Ascending aorta (tissue), 2 donors: ENCODE data around the gene WDR4. TPM values are rescaled to one million over a fixed set of nuclear protein-coding genes. Genes with fewer than 3 reads are reported as not detected.
A peak's percentile ranks its signal among the peaks of the same experiment; 100 is the strongest.
"Not testable (repeated sequence)": the region's sequence is repeated elsewhere in the genome, so short reads cannot be mapped to it uniquely, and the experiment has no call there.

Source experiments
- DNase-seq, 2 donors: peaks; one replicate each; pipeline ENCODE4 v3.0.0-alpha.2; 2019; ENCODE audit warnings: low spot score in 2 of 2
- H3K27ac ChIP-seq, 2 donors: fragments of 200-600 bp; sonication (generic); one replicate each; pipeline ENCODE4 v1.5.1; 2016 to 2017; ENCODE audit warnings: mild to moderate bottlenecking in 1 of 2
- H3K27me3 ChIP-seq: fragments of 200-600 bp; sonication (generic); one replicate; pipeline ENCODE4 v1.5.1; 2017
- H3K36me3 ChIP-seq, 2 donors: fragments of 200-600 bp; sonication (generic); one replicate each; pipeline ENCODE4 v1.5.1; 2016
- H3K4me1 ChIP-seq, 2 donors: fragments of 200-600 bp; sonication (generic); one replicate each; pipeline ENCODE4 v1.5.1; 2016 to 2017; ENCODE audit warnings: mild to moderate bottlenecking in 1 of 2
- H3K4me3 ChIP-seq, 2 donors: fragments of 200-600 bp; sonication (generic); one replicate each; pipeline ENCODE4 v1.5.1; 2016 to 2017; ENCODE audit warnings: mild to moderate bottlenecking in 1 of 2
- H3K9me3 ChIP-seq, 2 donors: fragments of 200-600 bp; sonication (generic); one replicate each; pipeline ENCODE4 v1.5.1; 2016
- intact Hi-C: fragments of 100-400 bp; cut with DNase I; formaldehyde crosslinking; loops from one replicate; pipeline ENCODE4 v1.15.1; 2023
- total RNA-seq: library from RNA; depleted of rRNA; stranded (reverse); fragments of >200 nt; gene quantifications from one replicate; pipeline ENCODE4 v1.1.0, GENCODE V29; 2016
- TF ChIP-seq, protein P1 (sequence below), 3 experiments: fragments of 200-600 bp in 2 of 3; fragments of 450-650 bp in 1 of 3; sonication (generic) in 2 of 3; IDR thresholded peaks; one replicate each; pipeline ENCODE4 v1.5.1; 2016 to 2019; ENCODE audit warnings: antibody characterized with exemption in 3 of 3, mild to moderate bottlenecking in 1 of 3, moderate library complexity in 1 of 3

WDR4 gene
- total RNA-seq, 1 donor from 2014 or later = 51.9 TPM

DNA sequence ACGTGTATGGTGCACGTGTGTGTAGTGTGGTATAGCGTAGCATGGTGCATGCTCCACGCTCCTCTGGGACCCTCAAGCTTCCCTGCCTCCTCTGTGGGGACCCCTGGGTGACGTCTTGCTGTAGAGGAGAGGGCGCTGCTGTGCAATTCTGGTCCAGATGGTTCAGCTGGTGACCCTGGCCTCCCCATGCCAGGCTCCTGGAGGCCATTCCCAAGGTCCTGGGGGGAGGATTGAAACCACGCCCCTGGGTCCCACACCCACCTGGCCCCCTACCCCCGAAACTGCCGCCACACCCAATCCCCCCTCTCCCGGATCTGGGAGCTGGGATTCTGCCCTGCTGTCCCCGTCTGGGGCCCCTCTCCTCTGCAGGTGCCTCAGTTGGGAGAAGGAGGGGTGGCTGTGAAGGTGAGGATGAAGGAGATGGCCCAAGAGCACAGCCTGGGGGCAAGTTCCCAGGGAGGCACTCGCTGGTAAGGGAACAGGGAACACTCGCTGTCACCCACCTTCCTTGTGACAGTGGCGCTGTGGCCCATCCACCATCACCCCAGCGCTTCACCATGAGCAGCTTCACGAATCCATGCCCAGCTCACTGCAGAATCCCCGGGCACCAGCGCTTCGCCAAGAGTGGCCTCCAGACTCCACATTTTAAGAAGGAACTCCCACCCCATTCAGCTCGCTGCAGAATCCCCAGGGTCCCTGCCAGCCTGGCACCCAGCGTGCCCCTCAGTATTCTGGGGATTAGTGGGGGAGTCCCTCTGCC is 38.0 kb downstream of the WDR4 start:
- intact Hi-C loops = no loop called here
- H3K36me3 ChIP-seq = peaks cover 26 to 42% of the 10 kb centered on the region in 2 donors

DNA sequence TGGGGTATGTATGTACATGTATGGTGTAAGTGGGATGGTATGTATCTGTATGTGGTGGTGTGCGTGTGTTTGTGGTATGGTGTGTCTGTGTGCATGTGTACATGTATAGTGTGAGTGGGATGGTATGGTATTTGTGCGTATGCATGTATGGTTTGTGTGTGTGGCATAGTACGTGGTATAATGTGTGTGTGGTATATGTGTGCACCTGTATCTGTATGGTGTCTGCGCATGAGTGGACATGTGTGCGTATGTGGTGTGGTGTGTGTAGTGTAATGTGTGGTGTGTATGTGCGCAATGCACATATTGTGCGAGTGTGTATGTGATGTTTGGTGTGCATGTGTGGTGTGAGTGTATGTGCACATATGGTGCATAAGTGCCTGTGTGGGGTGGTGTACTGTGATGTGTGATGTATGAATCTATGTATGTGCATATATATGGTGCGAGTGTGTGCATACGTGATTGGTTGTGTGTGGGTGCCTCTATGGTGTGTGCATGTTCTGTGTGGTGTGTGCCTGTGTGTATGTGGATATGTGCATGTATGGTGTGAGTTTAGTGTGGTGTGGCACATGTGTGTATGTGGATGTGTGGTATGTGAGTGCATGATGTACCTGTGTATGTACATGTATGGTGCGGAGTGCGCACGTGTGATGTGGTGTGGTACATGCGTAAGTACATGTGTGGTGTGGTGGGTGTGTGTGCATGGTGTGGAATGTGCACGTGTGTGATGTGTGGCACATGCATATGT is 38.8 kb downstream of the WDR4 start:
- H3K4me3 ChIP-seq = no peak overlapping the region
- H3K27me3 ChIP-seq = no peaks in the 10 kb centered on the region
- TF ChIP-seq, protein P1, sequence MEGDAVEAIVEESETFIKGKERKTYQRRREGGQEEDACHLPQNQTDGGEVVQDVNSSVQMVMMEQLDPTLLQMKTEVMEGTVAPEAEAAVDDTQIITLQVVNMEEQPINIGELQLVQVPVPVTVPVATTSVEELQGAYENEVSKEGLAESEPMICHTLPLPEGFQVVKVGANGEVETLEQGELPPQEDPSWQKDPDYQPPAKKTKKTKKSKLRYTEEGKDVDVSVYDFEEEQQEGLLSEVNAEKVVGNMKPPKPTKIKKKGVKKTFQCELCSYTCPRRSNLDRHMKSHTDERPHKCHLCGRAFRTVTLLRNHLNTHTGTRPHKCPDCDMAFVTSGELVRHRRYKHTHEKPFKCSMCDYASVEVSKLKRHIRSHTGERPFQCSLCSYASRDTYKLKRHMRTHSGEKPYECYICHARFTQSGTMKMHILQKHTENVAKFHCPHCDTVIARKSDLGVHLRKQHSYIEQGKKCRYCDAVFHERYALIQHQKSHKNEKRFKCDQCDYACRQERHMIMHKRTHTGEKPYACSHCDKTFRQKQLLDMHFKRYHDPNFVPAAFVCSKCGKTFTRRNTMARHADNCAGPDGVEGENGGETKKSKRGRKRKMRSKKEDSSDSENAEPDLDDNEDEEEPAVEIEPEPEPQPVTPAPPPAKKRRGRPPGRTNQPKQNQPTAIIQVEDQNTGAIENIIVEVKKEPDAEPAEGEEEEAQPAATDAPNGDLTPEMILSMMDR (IDR thresholded peaks at IDR 0.05) = no peak
- intact Hi-C loops = no loop called here
- peaks cover 26 to 37% of the 10 kb centered on the region in 2 donors for H3K36me3 ChIP-seq
- H3K4me1 ChIP-seq = peaks cover 0 to 4% of the 10 kb centered on the region in 2 donors
- no peak overlapping the region for H3K27ac ChIP-seq
- DNase-seq = peak in 1 of 2 donors; percentile 24
- no peaks in the 10 kb centered on the region for H3K9me3 ChIP-seq

More for the DNA sequence above, 38.0 kb downstream of the WDR4 start:
- no peak overlapping the region for H3K4me3 ChIP-seq
- H3K4me1 ChIP-seq = peaks cover 0 to 4% of the 10 kb centered on the region in 2 donors
- H3K27me3 ChIP-seq = no peaks in the 10 kb centered on the region
- DNase-seq = peak in 1 of 2 donors; percentile 46
- no peaks in the 10 kb centered on the region for H3K9me3 ChIP-seq
- TF ChIP-seq, protein P1 (IDR thresholded peaks at IDR 0.05) = no peak
- no peak overlapping the region for H3K27ac ChIP-seq

DNA sequence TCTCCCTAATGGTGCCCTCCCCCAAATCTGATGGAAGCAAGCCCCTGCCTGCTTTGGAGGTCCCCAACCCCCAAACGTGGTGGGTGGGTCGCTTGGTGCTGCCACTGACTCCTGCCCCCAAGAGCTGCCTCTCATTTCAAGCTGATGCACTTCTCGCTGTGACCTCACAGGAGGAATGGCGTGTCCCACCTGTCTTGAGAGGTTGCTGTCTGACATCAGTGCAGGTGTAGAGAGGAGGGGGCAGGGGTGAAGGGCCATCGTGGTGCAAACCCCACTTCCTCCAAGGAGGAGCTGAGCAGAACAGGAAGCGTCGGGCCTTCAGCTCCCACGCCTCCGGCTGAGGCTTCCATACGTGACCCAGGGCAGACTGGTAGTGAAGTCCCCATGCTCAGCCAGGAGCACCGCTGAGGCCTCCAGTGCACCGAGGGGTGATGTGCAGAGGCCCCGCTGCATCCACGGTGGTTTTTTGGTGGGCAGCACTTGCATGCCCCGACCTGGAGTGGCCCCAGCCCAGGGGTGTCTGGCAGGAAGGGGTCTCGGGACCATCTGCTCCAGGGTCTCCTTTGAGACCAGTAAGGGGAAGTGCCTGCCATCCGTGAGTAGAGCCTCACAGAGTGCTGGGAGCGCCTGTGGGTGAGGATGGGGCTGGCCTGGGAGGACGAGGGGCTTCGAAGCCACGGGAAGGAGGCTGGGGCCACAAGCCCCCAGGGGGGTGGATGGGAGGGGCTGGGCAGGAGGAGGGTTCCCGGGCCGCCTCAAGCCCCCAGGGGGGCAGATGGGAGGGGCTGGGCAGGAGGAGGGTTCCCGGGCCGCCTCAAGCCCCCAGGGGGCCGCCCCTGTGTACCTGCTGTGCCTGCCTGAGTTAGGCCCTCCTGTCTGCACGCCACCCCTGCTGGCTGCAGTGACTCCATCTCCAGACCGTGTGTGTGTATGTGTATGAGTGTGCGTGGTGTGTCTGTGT is 39.8 kb downstream of the WDR4 start:
- TF ChIP-seq, protein P1 (IDR thresholded peaks at IDR 0.05) = no peak
- intact Hi-C loops = no loop called here
- DNase-seq = no peak

DNA sequence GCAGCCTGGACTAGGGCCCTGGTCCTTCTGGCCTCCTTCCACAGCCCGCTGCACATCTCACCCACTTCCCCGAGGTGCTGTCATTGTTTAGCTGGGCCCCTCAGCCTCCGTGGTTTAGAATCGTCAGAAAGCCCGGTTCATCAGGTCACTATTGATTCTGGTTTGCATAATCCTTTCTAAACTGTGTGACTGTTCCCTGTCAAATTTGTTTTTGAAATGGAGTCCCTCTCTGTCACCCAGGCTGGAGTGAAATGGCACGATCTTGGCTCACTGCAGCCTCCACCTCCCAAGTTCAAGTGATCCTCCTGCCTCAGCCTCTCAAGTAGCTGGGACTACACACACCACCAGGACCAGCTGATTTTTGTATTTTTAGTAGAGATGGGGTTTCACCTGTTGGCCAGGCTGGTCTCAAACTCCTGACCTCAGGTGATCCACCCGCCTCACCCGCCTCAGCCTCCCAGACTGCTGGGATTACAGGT is 41.1 kb downstream of the WDR4 start:
- peaks cover 14 to 30% of the 10 kb centered on the region in 2 donors for H3K36me3 ChIP-seq
- DNase-seq, H3K9me3 ChIP-seq, intact Hi-C loops, H3K27me3 ChIP-seq, H3K4me1 ChIP-seq, H3K27ac ChIP-seq, H3K4me3 ChIP-seq: not testable (repeated sequence)

More for the DNA sequence above, 39.8 kb downstream of the WDR4 start:
- H3K36me3 ChIP-seq = peaks cover 22 to 37% of the 10 kb centered on the region in 2 donors
- H3K9me3 ChIP-seq = no peaks in the 10 kb centered on the region
- no peak overlapping the region for H3K4me3 ChIP-seq
- no peaks in the 10 kb centered on the region for H3K27me3 ChIP-seq
- no peak overlapping the region for H3K27ac ChIP-seq
- peaks cover 0 to 1% of the 10 kb centered on the region in 2 donors for H3K4me1 ChIP-seq

DNA sequence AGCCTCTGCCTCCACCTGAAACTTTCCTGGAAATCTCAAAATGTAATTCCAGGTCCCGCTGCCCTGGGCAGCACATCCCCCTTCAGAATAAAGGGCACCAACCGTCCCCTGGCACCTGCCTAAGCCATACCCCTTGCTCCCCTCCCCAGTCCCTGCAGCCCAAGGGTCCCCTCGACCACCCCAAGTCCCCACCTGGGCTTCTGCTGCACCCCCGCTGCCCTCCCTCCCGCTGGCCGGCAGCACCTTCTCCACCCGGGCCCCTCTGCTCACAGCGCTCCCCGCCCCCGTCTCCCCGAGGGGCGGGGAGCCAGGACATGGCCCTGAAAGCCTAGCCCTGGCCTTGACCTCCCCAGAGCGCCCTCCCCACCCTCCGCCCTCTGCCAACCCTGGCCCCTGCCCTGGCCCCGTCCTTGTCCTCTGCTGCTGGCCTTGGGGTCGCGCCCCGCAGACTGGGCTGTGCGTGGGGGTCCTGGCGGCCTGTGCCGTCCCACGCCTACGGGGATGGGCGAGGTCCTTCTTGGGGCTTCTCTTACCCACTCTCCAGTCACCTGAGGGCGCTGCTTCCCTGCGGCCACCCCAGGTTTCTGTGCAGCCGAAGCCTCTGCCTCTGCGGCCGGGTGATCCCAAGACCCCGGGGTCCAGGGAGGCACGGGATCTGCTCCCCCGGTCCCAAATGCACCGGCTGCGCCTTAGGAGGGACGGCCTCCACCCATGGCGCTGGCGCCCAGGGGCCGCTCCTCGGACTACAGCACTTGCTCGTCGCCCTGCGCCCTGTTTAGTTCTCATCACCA is 41.7 kb downstream of the WDR4 start:
- DNase-seq = no peak
- TF ChIP-seq, protein P1 (IDR thresholded peaks at IDR 0.05) = no peak
- H3K27ac ChIP-seq = no peak overlapping the region
- H3K9me3 ChIP-seq = no peaks in the 10 kb centered on the region
- H3K4me1 ChIP-seq = no peaks in the 10 kb centered on the region
- H3K36me3 ChIP-seq = peaks cover 14 to 28% of the 10 kb centered on the region in 2 donors
- H3K4me3 ChIP-seq = no peak overlapping the region
- H3K27me3 ChIP-seq = no peaks in the 10 kb centered on the region
- intact Hi-C loops = no loop called here
